ENCODE results near the gene BCAS1.

DNA sequence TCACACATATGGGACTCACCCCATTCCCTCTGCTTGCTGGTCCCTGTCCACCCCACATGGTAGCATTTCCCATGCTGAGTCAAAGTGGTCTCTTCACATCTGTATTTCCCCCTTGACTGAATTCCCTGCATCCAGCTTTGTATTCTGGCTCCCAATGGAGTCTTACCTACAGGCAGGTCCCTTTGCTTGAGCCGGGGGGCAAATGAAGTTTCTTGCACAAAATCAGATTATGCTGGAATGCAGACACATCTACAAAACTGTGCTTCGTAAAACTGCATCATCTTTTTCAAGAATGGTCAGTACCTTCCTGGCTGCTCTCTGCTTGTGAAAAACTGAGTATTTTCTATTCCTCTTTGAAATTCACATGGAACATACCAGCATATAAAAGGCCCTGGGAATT is 32.1 kb upstream of the BCAS1 start:
- TF ChIP-seq, protein P1, sequence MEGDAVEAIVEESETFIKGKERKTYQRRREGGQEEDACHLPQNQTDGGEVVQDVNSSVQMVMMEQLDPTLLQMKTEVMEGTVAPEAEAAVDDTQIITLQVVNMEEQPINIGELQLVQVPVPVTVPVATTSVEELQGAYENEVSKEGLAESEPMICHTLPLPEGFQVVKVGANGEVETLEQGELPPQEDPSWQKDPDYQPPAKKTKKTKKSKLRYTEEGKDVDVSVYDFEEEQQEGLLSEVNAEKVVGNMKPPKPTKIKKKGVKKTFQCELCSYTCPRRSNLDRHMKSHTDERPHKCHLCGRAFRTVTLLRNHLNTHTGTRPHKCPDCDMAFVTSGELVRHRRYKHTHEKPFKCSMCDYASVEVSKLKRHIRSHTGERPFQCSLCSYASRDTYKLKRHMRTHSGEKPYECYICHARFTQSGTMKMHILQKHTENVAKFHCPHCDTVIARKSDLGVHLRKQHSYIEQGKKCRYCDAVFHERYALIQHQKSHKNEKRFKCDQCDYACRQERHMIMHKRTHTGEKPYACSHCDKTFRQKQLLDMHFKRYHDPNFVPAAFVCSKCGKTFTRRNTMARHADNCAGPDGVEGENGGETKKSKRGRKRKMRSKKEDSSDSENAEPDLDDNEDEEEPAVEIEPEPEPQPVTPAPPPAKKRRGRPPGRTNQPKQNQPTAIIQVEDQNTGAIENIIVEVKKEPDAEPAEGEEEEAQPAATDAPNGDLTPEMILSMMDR (IDR thresholded peaks at IDR 0.05 in 4 of 5, conservative IDR thresholded peaks at IDR 0.05 in 1 of 5): no peak
- no peak for TF ChIP-seq POLR2A (IDR thresholded peaks at IDR 0.05)
